Neutrophil (primary cell): ENCODE results near the gene FBXL3.

ENCODE experiments used
- H3K27ac ChIP-seq: fragments of 200-600 bp; sonication (generic); 2 replicates; pipeline ENCODE4 v1.5.1; 2016; ENCODE audit warnings: mild to moderate bottlenecking, moderate library complexity
- H3K27me3 ChIP-seq: fragments of 200-600 bp; sonication (generic); 2 replicates; pipeline ENCODE4 v1.6.0; 2016; ENCODE audit warnings: mild to moderate bottlenecking
- H3K36me3 ChIP-seq: fragments of 200-600 bp; sonication (generic); 2 replicates; pipeline ENCODE4 v1.5.1; 2017
- H3K4me1 ChIP-seq, 2 experiments: fragments of 200-600 bp in 1 of 2; sonication (generic) in 1 of 2; 1 replicate in 1 of 2; 2 replicates in 1 of 2; pipeline versions ENCODE4 v1.5.1 to v1.6.1; 2013 to 2016; ENCODE audit warnings: low read depth in 1 of 2, low read length in 1 of 2, mild to moderate bottlenecking in 1 of 2, moderate library complexity in 1 of 2; ENCODE audit not compliant: control insufficient read depth in 1 of 2, insufficient read depth in 1 of 2
- H3K4me3 ChIP-seq, 2 experiments: fragments of 200-600 bp in 1 of 2; sonication (generic) in 1 of 2; 1 replicate in 1 of 2; 2 replicates in 1 of 2; pipeline ENCODE4 v1.5.1; 2013 to 2016; ENCODE audit warnings: low read depth in 1 of 2, low read length in 1 of 2, mild to moderate bottlenecking in 1 of 2, moderate library complexity in 1 of 2
- H3K9me3 ChIP-seq: fragments of 200-600 bp; sonication (generic); 2 replicates; pipeline ENCODE4 v1.5.1; 2016
- TF ChIP-seq, protein P1 (sequence below): fragments of 200-600 bp; sonication (generic); IDR thresholded peaks from 2 replicates; pipeline ENCODE4 v1.5.1; 2016; ENCODE audit warnings: antibody characterized with exemption

The FBXL3 gene

DNA sequence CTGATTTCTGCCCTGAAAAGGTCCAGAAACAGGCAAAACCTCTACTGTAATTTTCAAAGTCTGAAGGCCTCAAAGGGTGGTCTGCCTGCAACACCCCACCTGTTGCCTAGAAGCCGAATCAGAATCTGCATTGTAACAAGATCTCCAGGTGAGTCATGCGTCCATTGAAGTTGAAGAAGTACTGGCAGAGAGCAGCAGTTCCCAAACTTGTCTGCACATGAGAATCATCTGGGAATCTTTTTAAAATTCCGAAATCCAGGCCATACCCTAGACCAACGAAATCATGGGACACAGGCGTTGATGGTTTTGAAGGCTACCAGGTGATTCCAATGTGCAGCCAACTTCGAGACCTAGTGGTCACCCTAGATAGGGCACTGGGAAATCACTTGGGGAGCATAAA is 51.1 kb downstream of the FBXL3 start:
- Histone ChIP-seq H3K27me3 (peaks cover 90% of the 10 kb centered on the region), H3K9me3 (no peaks in the 10 kb centered on the region), H3K4me1 (peaks cover 5 to 6% of the 10 kb centered on the region in 2 experiments), H3K36me3 (no peaks in the 10 kb centered on the region), H3K27ac (no peak overlapping the region), H3K4me3 (no peak overlapping the region)
- TF ChIP-seq, protein P1, sequence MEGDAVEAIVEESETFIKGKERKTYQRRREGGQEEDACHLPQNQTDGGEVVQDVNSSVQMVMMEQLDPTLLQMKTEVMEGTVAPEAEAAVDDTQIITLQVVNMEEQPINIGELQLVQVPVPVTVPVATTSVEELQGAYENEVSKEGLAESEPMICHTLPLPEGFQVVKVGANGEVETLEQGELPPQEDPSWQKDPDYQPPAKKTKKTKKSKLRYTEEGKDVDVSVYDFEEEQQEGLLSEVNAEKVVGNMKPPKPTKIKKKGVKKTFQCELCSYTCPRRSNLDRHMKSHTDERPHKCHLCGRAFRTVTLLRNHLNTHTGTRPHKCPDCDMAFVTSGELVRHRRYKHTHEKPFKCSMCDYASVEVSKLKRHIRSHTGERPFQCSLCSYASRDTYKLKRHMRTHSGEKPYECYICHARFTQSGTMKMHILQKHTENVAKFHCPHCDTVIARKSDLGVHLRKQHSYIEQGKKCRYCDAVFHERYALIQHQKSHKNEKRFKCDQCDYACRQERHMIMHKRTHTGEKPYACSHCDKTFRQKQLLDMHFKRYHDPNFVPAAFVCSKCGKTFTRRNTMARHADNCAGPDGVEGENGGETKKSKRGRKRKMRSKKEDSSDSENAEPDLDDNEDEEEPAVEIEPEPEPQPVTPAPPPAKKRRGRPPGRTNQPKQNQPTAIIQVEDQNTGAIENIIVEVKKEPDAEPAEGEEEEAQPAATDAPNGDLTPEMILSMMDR: no peak

GRCh38 chr13:76974618-76974975 is 52.4 kb downstream of the FBXL3 start:
- Histone ChIP-seq H3K9me3 (no peaks in the 10 kb centered on the region), H3K27me3 (peaks cover 85% of the 10 kb centered on the region), H3K4me1 (no peaks in the 10 kb centered on the region), H3K4me3 (no peak overlapping the region), H3K27ac (no peak overlapping the region), H3K36me3 (no peaks in the 10 kb centered on the region)
- TF ChIP-seq, protein P1: no peak

GRCh38 chr13:76973920-76974617 is 52.9 kb downstream of the FBXL3 start:
- peaks cover 82% of the 10 kb centered on the region for H3K27me3 ChIP-seq
- no peak overlapping the region for H3K4me3 ChIP-seq
- H3K27ac ChIP-seq: no peak overlapping the region
- H3K36me3 ChIP-seq: no peaks in the 10 kb centered on the region
- no peaks in the 10 kb centered on the region for H3K9me3 ChIP-seq
- TF ChIP-seq, protein P1: no peak
- H3K4me1 ChIP-seq: no peaks in the 10 kb centered on the region

DNA sequence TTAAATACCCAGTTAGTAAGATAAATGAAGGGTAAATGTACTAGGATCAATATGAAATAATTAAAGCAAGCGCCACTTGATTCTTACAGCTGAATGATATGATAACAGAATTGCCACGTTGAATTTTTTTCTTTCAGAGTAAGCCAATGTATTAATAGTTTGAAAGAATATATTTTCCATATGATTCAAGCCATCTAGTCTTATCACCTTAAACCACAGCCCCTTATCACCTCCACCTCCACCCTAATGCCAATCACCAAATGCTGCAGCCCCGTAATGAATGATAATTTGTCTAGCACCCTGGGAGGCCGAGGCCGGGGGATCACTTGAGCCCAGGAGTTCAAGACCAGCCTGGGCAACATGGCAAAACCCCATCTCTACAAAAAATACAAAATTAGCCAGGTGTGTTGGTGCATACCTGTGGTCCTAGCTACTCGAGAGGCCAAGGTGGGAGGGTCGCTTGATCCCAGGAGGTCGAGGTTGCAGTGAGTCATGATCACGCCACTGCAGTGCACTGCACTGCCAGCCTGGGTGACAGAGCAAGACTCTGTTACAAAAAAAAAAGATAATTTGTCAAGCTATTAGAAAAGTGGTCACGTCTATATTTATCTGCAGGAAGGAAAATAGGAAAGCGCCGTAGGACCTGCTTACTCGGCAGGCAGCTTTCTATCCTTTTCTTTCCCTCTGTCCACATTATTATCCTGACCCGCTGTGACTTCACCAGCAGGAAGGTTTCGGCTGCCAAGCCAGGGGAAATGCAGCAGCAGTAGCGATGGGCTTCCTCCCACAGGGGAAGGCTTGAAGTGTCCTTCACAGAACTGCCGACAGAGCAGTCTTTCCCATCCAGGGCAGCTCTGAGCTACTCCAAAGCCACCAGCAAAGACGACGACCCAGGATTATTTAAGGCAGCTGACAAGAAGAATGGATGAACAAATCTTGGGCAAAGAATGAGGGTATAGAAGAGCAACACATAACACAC is 54.8 kb downstream of the FBXL3 start:
- Histone ChIP-seq H3K9me3 (no peaks in the 10 kb centered on the region), H3K4me3 (no peak overlapping the region), H3K4me1 (no peaks in the 10 kb centered on the region), H3K36me3 (no peaks in the 10 kb centered on the region), H3K27me3 (peaks cover 64% of the 10 kb centered on the region), H3K27ac (no peak overlapping the region)
- TF ChIP-seq, protein P1: no peak

GRCh38 chr13:76971215-76971614 is 55.7 kb downstream of the FBXL3 start:
- Histone ChIP-seq H3K4me3 (no peak overlapping the region), H3K9me3 (no peaks in the 10 kb centered on the region), H3K4me1 (no peaks in the 10 kb centered on the region), H3K36me3 (no peaks in the 10 kb centered on the region), H3K27me3 (peaks cover 54% of the 10 kb centered on the region), H3K27ac (no peak overlapping the region)
- TF ChIP-seq, protein P1: no peak
